B cell (primary cell): ENCODE measurements around the gene PTPRT.

Source experiments
- CTCF ChIP-seq: fragments of 200-600 bp; IDR thresholded peaks from one replicate; pipeline ENCODE4 v1.8.0; 2022; ENCODE audit warnings: antibody characterized with exemption, mild to moderate bottlenecking
- EZH2 ChIP-seq: IDR thresholded peaks from 2 replicates; pipeline ENCODE4 v1.6.1; 2012; ENCODE audit warnings: borderline replicate concordance, low read depth, mild to moderate bottlenecking, moderate library complexity, low read length; ENCODE audit not compliant: insufficient read depth, poor library complexity, severe bottlenecking

- no peak for TF ChIP-seq CTCF
- TF ChIP-seq EZH2, result no peak
Measured at GRCh38 chr20:42041000-42041565, 1148.6 kb downstream of the PTPRT start.
